GM12878 (cell line): Measurements from ENCODE around the gene TTYH1. TPM values are rescaled to one million over a fixed set of nuclear protein-coding genes. Genes with fewer than 3 reads are reported as not detected.

Experiments used
- ATAC-seq: fragments of 200-7000 bp; cut with Tn5 transposase; 3 replicates; pipeline ENCODE4 v1.9.1; 2020; ENCODE audit warnings: mild to moderate bottlenecking, moderate library complexity
- BruUV-seq: library from RNA; stranded (reverse); fragments of 400-500 nt; replicated peaks from 2 replicates; lab custom pipeline; 2021; lab: Mats Ljungman, UMichigan
- CTCF ChIA-PET: fragments of 300-600 bp; sonication (Branson Sonifier 250); formaldehyde crosslinking; extraction: SDS; loops from one replicate; lab custom pipeline; 2021; ENCODE audit warnings: inconsistent platforms; lab: Yijun Ruan, JAX
- POLR2A ChIA-PET: fragments of 350-600 bp; formaldehyde crosslinking; extraction: SDS; loops from one replicate; lab custom pipeline; 2021; ENCODE audit warnings: inconsistent platforms; lab: Charles Lee
- RAD21 ChIA-PET: fragments of 300-600 bp; sonication (Branson Sonifier 250); formaldehyde crosslinking; loops from one replicate; lab custom pipeline; 2023; ENCODE audit warnings: antibody characterized with exemption; ENCODE audit not compliant: unreplicated experiment; lab: Charles Lee
- SMC1A ChIA-PET: fragments of 300-600 bp; sonication (Branson Sonifier 250); formaldehyde crosslinking; loops from one replicate; lab custom pipeline; 2023; ENCODE audit not compliant: unreplicated experiment, uncharacterized antibody; lab: Charles Lee
- DNase-seq: peaks from one replicate; pipeline ENCODE4 v3.0.0-alpha.2; 2011; ENCODE audit warnings: low read depth, low spot score
- FAIRE-seq: peaks from 3 replicates; lab custom pipeline; 2011; peaks lifted over from hg19 to GRCh38; lab: Jason Lieb, UNC
- H2AFZ ChIP-seq: 2 replicates; pipeline ENCODE4 v1.6.0; 2011; ENCODE audit warnings: low read depth, low read length, control low read depth; ENCODE audit not compliant: control insufficient read depth
- H3K27ac ChIP-seq: 2 replicates; pipeline ENCODE4 v1.5.1; 2011; ENCODE audit warnings: control low read depth; ENCODE audit not compliant: control insufficient read depth, insufficient read depth
- H3K27me3 ChIP-seq, 2 experiments: replicated peaks in 1 of 2; 2 replicates each; pipeline versions ENCODE4 v1.6.0 to v1.6.1; 2011; ENCODE audit warnings: low read length in 1 of 2; ENCODE audit not compliant: control insufficient read depth in 2 of 2, insufficient read depth in 2 of 2
- H3K36me3 ChIP-seq, 2 experiments: 2 replicates each; pipeline ENCODE4 v1.5.1; 2011; ENCODE audit warnings: low read length in 1 of 2; ENCODE audit not compliant: control insufficient read depth in 2 of 2, insufficient read depth in 2 of 2
- H3K4me1 ChIP-seq: 2 replicates; pipeline ENCODE4 v1.6.1; 2011; ENCODE audit warnings: mild to moderate bottlenecking, low read length, moderate library complexity, mixed read lengths; ENCODE audit not compliant: control insufficient read depth, insufficient read depth
- H3K4me2 ChIP-seq: 2 replicates; pipeline ENCODE4 v1.6.0; 2011; ENCODE audit warnings: control low read depth; ENCODE audit not compliant: control insufficient read depth, insufficient read depth
- H3K4me3 ChIP-seq: fragments of 200-600 bp; sonication (generic); 2 replicates; pipeline ENCODE4 v1.5.1; 2016
- H3K79me2 ChIP-seq: 2 replicates; pipeline ENCODE4 v1.6.0; 2011; ENCODE audit warnings: low read length; ENCODE audit not compliant: control insufficient read depth, insufficient read depth
- H3K9ac ChIP-seq: 2 replicates; pipeline ENCODE4 v1.8.0; 2011; ENCODE audit warnings: low read length, control low read depth, mixed read lengths; ENCODE audit not compliant: control insufficient read depth, insufficient read depth
- H3K9me3 ChIP-seq: replicated peaks from 3 replicates; pipeline ENCODE4 v1.5.1; 2011; ENCODE audit warnings: mild to moderate bottlenecking, low read length; ENCODE audit not compliant: control insufficient read depth, insufficient read depth
- H4K20me1 ChIP-seq: 2 replicates; pipeline ENCODE4 v1.6.0; 2011; ENCODE audit not compliant: control insufficient read depth, insufficient read depth
- CEBPB ChIP-seq, 2 experiments: fragments of 150-350 bp in 1 of 2; IDR thresholded peaks; 2 replicates each; pipeline ENCODE4 v1.6.1; 2012 to 2014; ENCODE audit warnings: low read depth in 2 of 2, low read length in 2 of 2, borderline replicate concordance in 1 of 2, inconsistent platforms in 1 of 2
- CREB1 ChIP-seq: IDR thresholded peaks from 2 replicates; pipeline ENCODE4 v1.6.1; 2012; ENCODE audit warnings: low read depth, mild to moderate bottlenecking, inconsistent platforms
- EP300 ChIP-seq, 2 experiments: fragments of 150-350 bp in 1 of 2; IDR thresholded peaks; 2 replicates each; pipeline ENCODE4 v1.6.1; 2011 to 2012; ENCODE audit warnings: low read depth in 2 of 2, low read length in 2 of 2, borderline replicate concordance in 1 of 2, improper control_type of control experiment in 1 of 2, inconsistent platforms in 1 of 2; ENCODE audit not compliant: control insufficient read depth in 1 of 2
- NFYB ChIP-seq: IDR thresholded peaks from 2 replicates; pipeline ENCODE4 v1.6.1; 2011; ENCODE audit warnings: low read depth, mild to moderate bottlenecking, low read length, improper control_type of control experiment, moderate library complexity; ENCODE audit not compliant: insufficient read depth
- SREBF2 ChIP-seq: IDR thresholded peaks from 2 replicates; pipeline ENCODE4 v1.6.1; 2012; ENCODE audit warnings: mild to moderate bottlenecking, low read length
- SUZ12 ChIP-seq: fragments of 200-600 bp; sonication (generic); IDR thresholded peaks from one replicate; pipeline ENCODE4 v1.6.1; 2018; ENCODE audit warnings: antibody characterized with exemption, mild to moderate bottlenecking; ENCODE audit not compliant: unreplicated experiment
- ZBED1 ChIP-seq: IDR thresholded peaks from 2 replicates; pipeline ENCODE4 v1.6.1; 2016; ENCODE audit warnings: borderline replicate concordance
- ZBTB40 ChIP-seq: fragments of 450-650 bp; IDR thresholded peaks from 2 replicates; pipeline ENCODE4 v1.6.1; 2016; ENCODE audit warnings: mild to moderate bottlenecking, moderate library complexity, borderline replicate concordance
- WGBS: methylation state at CpG from one replicate; pipeline ENCODE4 v1.1.6; 2016; ENCODE audit warnings: low lambda C conversion rate; ENCODE audit not compliant: insufficient replicate concordance, insufficient coverage; ENCODE audit errors: missing lambda C conversion rate; 5-methylcytosine and 5-hydroxymethylcytosine counted together
- in situ Hi-C: fragments of 300-500 bp; cut with MboI; formaldehyde crosslinking; loops from 9 replicates; pipeline ENCODE4 v1.14.3; 2018; ENCODE audit warnings: mixed read lengths
- intact Hi-C: fragments of 100-400 bp; cut with micrococcal nuclease; formaldehyde crosslinking; loops from one replicate; pipeline ENCODE4 v1.14.2; 2022; ENCODE audit not compliant: unreplicated experiment
- polyA plus RNA-seq, 11 experiments: library from polyadenylated mRNA; depleted of rRNA in 4 of 11; unstranded in 6 of 11; stranded (reverse) in 5 of 11; fragments of >200 nt; fragmentation: Nextera tagmentation in 4 of 11; fragmentation: Illumina TruSeq in 1 of 11; extraction: Ambion mirVana in 4 of 11; extraction: Trizol in 1 of 11; gene quantifications; 1 replicate in 1 of 11; 2 replicates in 10 of 11; pipeline versions ENCODE4 v1.2.1 to v1.2.3, GENCODE V29; 2011 to 2016; ENCODE audit warnings: inconsistent platforms in 2 of 11, missing spikeins in 2 of 11, low read depth in 1 of 11
- total RNA-seq, 4 experiments: library from RNA; depleted of rRNA in 3 of 4; stranded (reverse); fragments of >200 nt in 3 of 4; fragmentation: Illumina TruSeq in 1 of 4; extraction: Trizol in 1 of 4; gene quantifications; 2 replicates each; pipeline versions ENCODE4 v1.2.1 to v1.2.3, GENCODE V29; 2013 to 2021

Gene TTYH1
- total and polyA plus RNA-seq, 10 of the 15 experiments (the other 5 are each of a cell fraction or from before 2014, with no cell fraction given): 0.01 to 0.36 (median 0.09) TPM; not detected in 3

- POLR2A ChIA-PET: no interaction called here
- BruUV-seq: no TSS peak
- H3K9me3 ChIP-seq: no peaks in the 10 kb centered on the region
- RAD21 ChIA-PET: no interaction called here
- DNase-seq: no peak
- SMC1A ChIA-PET: no interaction called here
- no peaks in the 10 kb centered on the region; the same call in 1 of the 2 replicates for H4K20me1 ChIP-seq
- WGBS: 75% methylated on average over 11 of the region's 11 CpGs
- H3K9ac ChIP-seq: no peak overlapping the region
- TF ChIP-seq SUZ12 (no peak), ZBED1 (no peak), EP300 (IDR thresholded peaks at IDR 0.05; ENCODE audit: borderline replicate concordance in 1 of 2, control insufficient read depth in 1 of 2, low read depth in 2 of 2, low read length in 2 of 2) (no peak), CREB1 (no peak), ZBTB40 (no peak), SREBF2 (no peak), CEBPB (IDR thresholded peaks at IDR 0.05; ENCODE audit: borderline replicate concordance in 1 of 2, low read depth in 2 of 2, low read length in 2 of 2) (no peak), NFYB (no peak)
- H2AFZ ChIP-seq: no peak overlapping the region
- H3K36me3 ChIP-seq: no peaks in the 10 kb centered on the region
- CTCF ChIA-PET: no interaction called here
- ATAC-seq: no peak
- no peaks in the 10 kb centered on the region for H3K79me2 ChIP-seq
- FAIRE-seq: no peak
- no peak overlapping the region for H3K27ac ChIP-seq
- no peaks in the 10 kb centered on the region for H3K4me1 ChIP-seq
- intact Hi-C loops (no loop called here), in situ Hi-C loops (no loop called here)
- no peaks in the 10 kb centered on the region; a peak in 1 of 4 replicates for H3K27me3 ChIP-seq
- H3K4me2 ChIP-seq: no peak overlapping the region
- no peak overlapping the region for H3K4me3 ChIP-seq
These were observed 12.3 kb downstream of the TTYH1 start for GRCh38 chr19:54427586-54427985.
